GM18870 (cell line): ENCODE measurements around the gene GREM2.

Experiments used
- ATAC-seq: cut with Tn5 transposase; IDR thresholded peaks from one replicate; pipeline ENCODE4 v1.9.1; 2021; ENCODE audit warnings: moderate library complexity; ENCODE audit not compliant: unreplicated experiment

The GREM2 gene

GRCh38 chr1:240611228-240611618 lies 732 bp downstream of the GREM2 start:
- ATAC-seq: no peak

GRCh38 chr1:240610636-240611035 lies 1.3 kb downstream of the GREM2 start:
- ATAC-seq: no peak

DNA sequence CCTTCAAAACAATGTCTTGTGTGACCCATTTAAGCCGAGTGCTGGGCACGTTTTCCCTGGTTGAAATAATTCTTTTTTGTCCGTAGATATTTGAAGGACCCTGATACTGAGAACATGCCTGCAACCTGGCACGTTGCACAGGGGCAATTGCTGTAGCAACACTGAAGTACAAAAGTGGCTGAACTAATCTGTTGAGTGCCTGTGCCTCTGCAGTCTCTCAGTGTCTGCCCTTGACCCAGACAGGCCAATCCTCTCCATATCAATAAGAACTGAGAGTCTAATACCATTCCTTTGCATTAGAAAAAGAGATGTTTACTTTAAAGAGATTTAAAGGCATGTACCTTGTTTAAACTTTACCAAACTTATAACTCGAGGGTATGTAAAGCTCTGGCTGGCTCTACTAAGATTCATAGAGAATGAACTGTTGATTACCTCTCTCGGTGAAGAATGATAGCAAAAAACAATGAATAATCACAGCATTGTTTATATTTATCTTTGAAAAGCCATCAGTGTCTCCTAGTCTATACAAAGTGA lies 2.4 kb downstream of the GREM2 start:
- no peak for ATAC-seq

DNA sequence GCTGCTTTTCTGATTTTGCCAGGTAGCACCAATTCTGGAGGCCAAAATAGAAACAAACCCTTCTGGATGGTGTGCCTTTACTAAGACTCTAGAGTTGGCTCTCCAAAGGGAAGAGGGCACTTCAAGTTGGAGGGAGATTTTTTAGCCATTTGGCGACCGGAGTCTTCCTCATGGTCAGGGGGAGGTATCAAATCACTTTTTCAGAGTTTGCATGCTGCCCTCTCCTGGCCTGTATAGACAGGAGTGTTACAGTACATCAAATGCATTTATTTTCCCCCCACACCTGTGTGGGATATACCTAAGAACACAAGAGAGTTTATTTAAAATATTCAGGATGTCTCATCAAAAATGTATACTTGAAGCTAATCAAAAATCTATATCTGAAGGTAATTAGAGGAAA lies 3.2 kb downstream of the GREM2 start:
- ATAC-seq: no peak

DNA sequence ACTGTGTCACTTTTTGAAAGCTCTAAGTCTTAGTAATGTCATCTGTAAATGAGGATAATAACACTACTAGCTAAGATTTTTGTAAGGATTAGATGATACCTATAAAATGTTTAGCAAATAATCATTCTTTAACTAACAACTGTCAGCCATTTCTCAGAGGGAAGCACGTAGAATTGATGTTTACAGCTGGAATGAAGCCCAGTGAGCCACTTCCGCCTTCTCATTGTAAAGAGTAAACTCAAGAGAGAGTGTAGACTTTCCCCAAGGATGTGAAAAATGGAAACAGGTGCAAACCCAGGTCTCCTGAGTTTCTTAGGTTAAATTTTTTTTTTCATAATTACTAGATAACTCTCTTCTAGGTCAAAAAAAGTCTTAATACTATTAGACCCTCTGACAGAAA lies 4.9 kb downstream of the GREM2 start:
- ATAC-seq: no peak

DNA sequence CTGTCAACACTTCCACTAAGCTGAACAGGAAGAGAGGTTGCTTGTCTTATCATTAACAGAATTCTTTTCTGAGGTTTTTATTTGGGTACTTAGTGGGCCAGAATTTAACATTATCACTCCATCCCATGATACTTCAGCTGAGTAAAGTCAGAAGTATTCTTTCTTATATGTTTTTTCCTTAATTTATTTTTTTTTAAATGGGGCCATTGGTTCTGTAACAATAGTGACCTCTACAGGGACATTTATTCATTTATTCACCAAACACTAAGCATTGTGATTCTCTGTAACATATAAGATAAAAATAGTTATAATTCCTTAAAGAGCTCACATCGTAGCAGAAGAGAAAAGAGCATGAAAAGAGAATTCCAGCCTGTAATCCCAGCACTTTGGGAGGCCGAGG lies 9.8 kb downstream of the GREM2 start:
- no peak for ATAC-seq

GRCh38 chr1:240599830-240600229 lies 12.1 kb downstream of the GREM2 start:
- no peak for ATAC-seq

- ATAC-seq: no peak
Measured at GRCh38 chr1:240599299-240599698, 12.7 kb downstream of the GREM2 start.

GRCh38 chr1:240598216-240599001 lies 13.5 kb downstream of the GREM2 start:
- ATAC-seq: no peak

- ATAC-seq: no peak
Measured at GRCh38 chr1:240597153-240597745, 14.7 kb downstream of the GREM2 start.

GRCh38 chr1:240595476-240595875 lies 16.5 kb downstream of the GREM2 start:
- no peak for ATAC-seq

- ATAC-seq: no peak
Measured at GRCh38 chr1:240591564-240591963, 20.4 kb downstream of the GREM2 start.

DNA sequence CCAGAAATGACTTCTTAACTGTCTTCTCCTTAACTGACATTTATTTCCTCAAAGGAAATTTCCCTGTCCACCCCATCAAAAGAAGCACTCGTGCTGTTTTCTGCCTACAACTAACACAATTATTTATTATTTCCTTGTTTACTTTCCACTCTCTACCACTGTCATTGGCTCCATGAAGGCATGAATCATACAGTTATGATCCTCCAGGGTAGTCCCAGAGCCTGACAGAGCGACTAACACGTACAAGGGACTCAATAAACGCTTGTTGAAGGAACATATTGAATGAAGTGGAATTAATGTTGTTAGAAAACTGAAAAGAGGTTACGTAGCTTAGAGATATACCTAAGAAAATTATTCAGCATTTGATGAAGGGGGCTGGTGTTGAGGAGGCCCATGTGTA lies 20.9 kb downstream of the GREM2 start:
- ATAC-seq: no peak

- no peak for ATAC-seq
Measured at GRCh38 chr1:240589585-240590110, 22.3 kb downstream of the GREM2 start.

DNA sequence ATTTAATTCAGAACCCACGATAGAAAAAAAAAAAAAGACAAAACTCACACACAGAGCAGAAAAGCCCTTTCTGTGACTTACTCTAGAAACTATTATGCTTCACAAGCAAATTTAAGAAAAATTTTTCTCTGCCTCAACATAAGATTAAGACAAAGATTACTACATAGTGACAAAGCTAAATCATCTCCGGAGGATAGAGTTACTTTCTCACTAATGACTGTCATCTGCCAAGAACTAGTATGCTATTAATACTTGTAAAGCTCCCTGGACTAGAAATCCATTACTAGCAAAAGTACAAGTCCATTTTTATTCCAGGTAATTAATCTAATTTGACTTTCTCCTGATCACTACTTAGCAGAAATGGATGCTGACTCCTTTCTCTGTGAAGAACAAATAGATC lies 25.9 kb downstream of the GREM2 start:
- no peak for ATAC-seq

DNA sequence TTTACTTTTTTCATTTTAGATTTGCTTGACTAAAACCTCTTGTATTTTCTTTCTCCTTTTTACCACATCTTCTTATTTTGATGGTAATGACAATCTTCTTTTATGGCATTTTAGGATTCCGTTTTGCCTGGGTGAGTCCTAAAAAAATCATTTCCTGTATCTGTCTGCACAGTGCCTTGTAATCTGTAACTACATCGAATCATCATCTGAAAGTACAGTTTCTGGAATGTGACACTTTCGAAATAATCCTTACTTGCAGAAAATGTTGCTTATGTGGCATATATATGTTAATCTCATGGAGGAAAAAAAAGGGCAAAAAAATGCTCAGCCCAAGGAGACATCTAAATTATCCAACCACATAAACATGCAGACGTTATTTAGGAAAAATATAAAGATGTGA lies 29.0 kb downstream of the GREM2 start:
- ATAC-seq: no peak

DNA sequence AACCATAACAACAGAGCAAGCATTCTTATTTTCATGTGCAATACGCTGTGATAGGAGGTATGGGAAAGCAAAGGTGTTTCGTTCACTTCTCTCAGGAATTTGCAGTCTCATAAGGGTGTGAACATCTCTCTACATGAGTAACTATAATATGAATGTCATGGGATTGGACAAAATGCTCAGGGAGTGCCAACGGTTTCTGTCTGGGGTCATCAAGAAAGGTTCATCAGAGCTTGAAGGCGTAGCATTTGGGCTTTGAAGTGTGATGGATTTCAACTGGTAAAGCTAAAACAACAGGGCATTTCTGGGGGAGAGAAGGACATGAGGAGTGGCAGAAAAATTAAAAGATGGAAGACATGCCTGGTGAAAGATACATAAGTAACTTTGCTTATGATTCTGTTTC lies 32.4 kb downstream of the GREM2 start:
- no peak for ATAC-seq

DNA sequence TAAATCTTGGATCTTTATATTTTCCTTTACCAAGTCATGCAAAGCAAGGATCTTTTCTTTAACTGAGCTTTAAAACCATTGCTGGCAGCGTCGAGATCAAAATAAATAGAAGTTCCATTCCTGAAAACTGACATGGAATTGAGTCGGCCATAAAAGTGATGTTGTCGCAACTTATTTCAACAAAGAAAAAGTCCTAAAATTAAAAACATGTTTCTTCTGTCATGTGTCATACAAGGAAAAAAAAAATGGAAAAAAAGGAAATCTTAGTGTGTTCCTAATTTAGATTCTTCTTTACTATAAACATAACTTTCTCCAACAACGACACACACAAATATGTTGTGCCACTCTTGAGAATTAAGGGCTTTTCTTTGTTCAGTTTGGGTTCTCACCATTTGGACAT lies 34.9 kb downstream of the GREM2 start:
- ATAC-seq: no peak

GRCh38 chr1:240575981-240576662 lies 35.8 kb downstream of the GREM2 start:
- ATAC-seq: peak; percentile 93

DNA sequence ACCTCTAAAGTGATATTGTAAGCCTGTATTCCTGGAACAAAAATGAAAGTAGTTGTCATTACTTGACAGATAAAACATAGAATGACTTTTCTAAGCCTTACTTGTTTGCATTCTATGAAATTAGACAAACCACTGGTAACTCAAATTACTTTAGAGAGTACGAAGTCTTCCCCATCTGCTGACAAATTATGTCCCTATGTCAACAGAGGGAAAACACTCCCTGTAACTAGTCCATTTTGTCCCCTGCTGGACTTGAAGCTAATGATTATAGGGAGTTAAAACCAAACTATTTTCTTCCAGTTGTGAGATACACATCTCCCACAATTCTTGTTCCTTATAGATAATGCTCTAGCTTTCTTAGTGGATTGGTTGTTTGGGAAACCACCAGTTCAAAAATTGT lies 39.6 kb downstream of the GREM2 start:
- ATAC-seq: no peak

DNA sequence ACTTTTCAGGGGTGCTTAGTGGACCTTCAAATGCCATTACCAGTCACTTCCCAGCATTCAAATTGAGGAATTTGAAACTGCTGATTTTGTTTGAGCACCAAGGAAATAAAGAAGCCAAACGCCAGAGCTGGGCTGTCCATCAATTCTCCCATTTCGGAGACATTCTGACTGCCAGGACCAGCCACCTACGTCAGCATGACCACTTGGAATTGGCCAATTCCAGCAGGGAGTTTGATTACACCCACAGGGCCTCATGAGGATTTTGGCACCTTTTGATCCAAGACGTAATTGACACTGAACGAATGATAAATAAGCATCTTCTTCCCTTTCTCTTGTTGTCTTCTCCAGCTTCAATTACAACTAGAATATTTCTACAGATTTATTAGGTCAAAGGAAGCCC lies 40.2 kb downstream of the GREM2 start:
- no peak for ATAC-seq

DNA sequence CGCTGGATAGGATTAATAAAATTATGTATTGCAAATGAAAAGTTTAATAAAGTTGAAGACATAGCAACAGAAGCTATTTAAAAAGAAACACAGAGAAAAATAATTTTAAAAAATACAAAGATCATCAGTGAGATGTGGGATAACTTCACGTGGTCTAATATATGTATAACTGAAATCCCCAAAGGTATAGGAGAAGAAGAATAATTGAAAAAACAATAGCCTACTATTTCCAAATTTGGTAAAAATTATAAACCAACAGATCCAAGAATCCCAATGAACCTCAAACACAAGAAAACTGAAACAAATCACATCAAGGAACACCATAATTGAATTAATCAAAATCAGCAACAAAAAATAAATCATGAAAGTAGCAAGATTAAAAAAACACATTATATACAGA lies 44.9 kb downstream of the GREM2 start:
- ATAC-seq: no peak
